Body of pancreas (tissue), 4 donors: ENCODE data around the gene PPM1A. TPM values are rescaled to one million over a fixed set of nuclear protein-coding genes. Genes with fewer than 3 reads are reported as not detected.

ENCODE experiments used
- ATAC-seq: fragments of 150-250 bp; one replicate; pipeline ENCODE4 v1.9.1; 2016
- DNase-seq, 4 donors: peaks; one replicate each; pipeline ENCODE4 v3.0.0-alpha.2; 2019
- H3K27ac ChIP-seq, 4 donors: fragments of 200-600 bp; sonication (generic); 1 replicate in 3 of 4; 2 replicates in 1 of 4; pipeline versions ENCODE4 v1.5.1 to v1.6.1; 2016 to 2019; ENCODE audit warnings: mild to moderate bottlenecking in 1 of 4, mixed read lengths in 1 of 4, moderate library complexity in 1 of 4
- H3K27me3 ChIP-seq, 2 donors: fragments of 200-600 bp; sonication (generic); one replicate each; pipeline ENCODE4 v1.6.0; 2016; ENCODE audit warnings: mild to moderate bottlenecking in 1 of 2
- H3K36me3 ChIP-seq, 2 donors: fragments of 200-600 bp; sonication (generic); replicated peaks in 1 of 2; 2 replicates each; pipeline ENCODE4 v1.5.1; 2016; ENCODE audit warnings: low read depth in 2 of 2; ENCODE audit not compliant: insufficient read depth in 1 of 2
- H3K4me1 ChIP-seq: fragments of 200-600 bp; sonication (generic); one replicate; pipeline ENCODE4 v1.6.0; 2016
- H3K4me3 ChIP-seq, 2 donors: fragments of 200-600 bp; sonication (generic); 1 replicate in 1 of 2; 2 replicates in 1 of 2; pipeline ENCODE4 v1.5.1; 2016 to 2019
- H3K9me3 ChIP-seq, 3 donors: fragments of 200-600 bp; sonication (generic); 1 replicate in 2 of 3; 2 replicates in 1 of 3; pipeline ENCODE4 v1.5.1; 2016
- CTCF ChIP-seq, 7 experiments: fragments of 450-650 bp in 4 of 7; fragments of 200-600 bp in 3 of 7; sonication (generic) in 3 of 7; IDR thresholded peaks; one replicate each; pipeline ENCODE4 v1.5.1; 2016 to 2019; ENCODE audit warnings: antibody characterized with exemption in 7 of 7
- POLR2A ChIP-seq, 3 donors: fragments of 450-650 bp; IDR thresholded peaks; one replicate each; pipeline ENCODE4 v1.6.1; 2016; ENCODE audit warnings: antibody characterized with exemption in 3 of 3, mild to moderate bottlenecking in 2 of 3
- WGBS, 2 donors: methylation state at CpG; one replicate each; pipeline ENCODE4 v1.1.5; 2017; 5-methylcytosine and 5-hydroxymethylcytosine counted together
- intact Hi-C: fragments of 100-400 bp; cut with DNase I; formaldehyde crosslinking; loops from one replicate; pipeline ENCODE4 v1.15.1; 2023
- total RNA-seq, 2 donors: library from RNA; depleted of rRNA; stranded (reverse); fragments of >200 nt; gene quantifications; one replicate each; pipeline ENCODE4 v1.1.0, GENCODE V29; 2016

The PPM1A gene
- total RNA-seq, 2 donors from 2014 or later, result 12.5 to 24.1 TPM

- intact Hi-C loops, result no loop called here
- Histone ChIP-seq H3K36me3 (no peaks in the 10 kb centered on the region), H3K27me3 (no peaks in the 10 kb centered on the region), H3K9me3 (no peaks in the 10 kb centered on the region), H3K4me1 (no peaks in the 10 kb centered on the region), H3K4me3 (no peak overlapping the region), H3K27ac (no peak overlapping the region)
- DNase-seq, result no peak
- TF ChIP-seq POLR2A (IDR thresholded peaks at IDR 0.05), result no peak
- no peak for TF ChIP-seq CTCF (IDR thresholded peaks at IDR 0.05)
- WGBS, 2 donors, result 79 to 83% methylated on average over 4 of the region's 4 CpGs
- no peak for ATAC-seq
Measured at GRCh38 chr14:60215520-60216420, 33.3 kb upstream of the PPM1A start.

GRCh38 chr14:60217713-60218112 is 31.3 kb upstream of the PPM1A start:
- TF ChIP-seq CTCF (IDR thresholded peaks at IDR 0.05) (no peak), POLR2A (IDR thresholded peaks at IDR 0.05) (no peak)
- H3K4me3 ChIP-seq, result no peak overlapping the region
- H3K9me3 ChIP-seq, result no peaks in the 10 kb centered on the region
- ATAC-seq (no peak), DNase-seq (no peak)
- no peak overlapping the region for H3K27ac ChIP-seq
- no peaks in the 10 kb centered on the region for H3K4me1 ChIP-seq
- no peaks in the 10 kb centered on the region for H3K27me3 ChIP-seq
- 48 to 60% methylated on average over 3 of the region's 3 CpGs for WGBS, 2 donors
- intact Hi-C loops, result no loop called here
- H3K36me3 ChIP-seq, result no peaks in the 10 kb centered on the region

GRCh38 chr14:60220084-60220483 is 28.9 kb upstream of the PPM1A start:
- Histone ChIP-seq H3K4me1 (no peaks in the 10 kb centered on the region), H3K4me3 (no peak overlapping the region), H3K36me3 (no peaks in the 10 kb centered on the region), H3K27me3 (no peaks in the 10 kb centered on the region), H3K9me3 (no peaks in the 10 kb centered on the region), H3K27ac (no peak overlapping the region)
- no peak for DNase-seq
- WGBS, 2 donors, result 73 to 85% methylated on average over 1 of the region's 1 CpG
- no peak for ATAC-seq
- TF ChIP-seq POLR2A (IDR thresholded peaks at IDR 0.05), result no peak
- TF ChIP-seq CTCF (IDR thresholded peaks at IDR 0.05), result no peak
- intact Hi-C loops, result no loop called here

GRCh38 chr14:60220917-60221316 is 28.1 kb upstream of the PPM1A start:
- 76 to 88% methylated on average over 10 of the region's 10 CpGs for WGBS, 2 donors
- H3K27me3 ChIP-seq, result no peaks in the 10 kb centered on the region
- ATAC-seq (no peak), DNase-seq (no peak)
- TF ChIP-seq CTCF (IDR thresholded peaks at IDR 0.05), result no peak
- TF ChIP-seq POLR2A (IDR thresholded peaks at IDR 0.05), result no peak
- no peak overlapping the region for H3K4me3 ChIP-seq
- H3K36me3 ChIP-seq, result no peaks in the 10 kb centered on the region
- H3K27ac ChIP-seq, result no peak overlapping the region
- no peaks in the 10 kb centered on the region for H3K9me3 ChIP-seq
- no peaks in the 10 kb centered on the region for H3K4me1 ChIP-seq
- intact Hi-C loops, result no loop called here

GRCh38 chr14:60221457-60221856 is 27.6 kb upstream of the PPM1A start:
- H3K27ac ChIP-seq, result no peak overlapping the region

More at GRCh38 chr14:60221457-60221856, 27.6 kb upstream of the PPM1A start:
- Histone ChIP-seq H3K9me3 (no peaks in the 10 kb centered on the region), H3K4me3 (no peak overlapping the region), H3K36me3 (no peaks in the 10 kb centered on the region), H3K4me1 (no peaks in the 10 kb centered on the region), H3K27me3 (no peaks in the 10 kb centered on the region)
- no peak for DNase-seq
- TF ChIP-seq POLR2A (IDR thresholded peaks at IDR 0.05), result no peak
- no peak for TF ChIP-seq CTCF (IDR thresholded peaks at IDR 0.05)
- intact Hi-C loops, result no loop called here
- ATAC-seq, result no peak
